Neutrophil (primary cell): ENCODE measurements around the gene CREB5.

ENCODE experiments used
- H3K27ac ChIP-seq: fragments of 200-600 bp; sonication (generic); 2 replicates; pipeline ENCODE4 v1.5.1; 2016; ENCODE audit warnings: mild to moderate bottlenecking, moderate library complexity
- H3K27me3 ChIP-seq: fragments of 200-600 bp; sonication (generic); 2 replicates; pipeline ENCODE4 v1.6.0; 2016; ENCODE audit warnings: mild to moderate bottlenecking
- H3K36me3 ChIP-seq: fragments of 200-600 bp; sonication (generic); 2 replicates; pipeline ENCODE4 v1.5.1; 2017
- H3K4me1 ChIP-seq, 2 experiments: fragments of 200-600 bp in 1 of 2; sonication (generic) in 1 of 2; 1 replicate in 1 of 2; 2 replicates in 1 of 2; pipeline versions ENCODE4 v1.5.1 to v1.6.1; 2013 to 2016; ENCODE audit warnings: low read depth in 1 of 2, low read length in 1 of 2, mild to moderate bottlenecking in 1 of 2, moderate library complexity in 1 of 2; ENCODE audit not compliant: control insufficient read depth in 1 of 2, insufficient read depth in 1 of 2
- H3K4me3 ChIP-seq, 2 experiments: fragments of 200-600 bp in 1 of 2; sonication (generic) in 1 of 2; 1 replicate in 1 of 2; 2 replicates in 1 of 2; pipeline ENCODE4 v1.5.1; 2013 to 2016; ENCODE audit warnings: low read depth in 1 of 2, low read length in 1 of 2, mild to moderate bottlenecking in 1 of 2, moderate library complexity in 1 of 2
- H3K9me3 ChIP-seq: fragments of 200-600 bp; sonication (generic); 2 replicates; pipeline ENCODE4 v1.5.1; 2016
- TF ChIP-seq, protein P1 (sequence below): fragments of 200-600 bp; sonication (generic); IDR thresholded peaks from 2 replicates; pipeline ENCODE4 v1.5.1; 2016; ENCODE audit warnings: antibody characterized with exemption

The CREB5 gene

GRCh38 chr7:28430616-28431015 lies 18.3 kb downstream of the CREB5 start:
- H3K36me3 ChIP-seq, result no peaks in the 10 kb centered on the region
- no peaks in the 10 kb centered on the region for H3K4me1 ChIP-seq
- peaks cover 32% of the 10 kb centered on the region for H3K27me3 ChIP-seq
- H3K9me3 ChIP-seq, result no peaks in the 10 kb centered on the region
- H3K4me3 ChIP-seq, result no peak overlapping the region
- TF ChIP-seq, protein P1, sequence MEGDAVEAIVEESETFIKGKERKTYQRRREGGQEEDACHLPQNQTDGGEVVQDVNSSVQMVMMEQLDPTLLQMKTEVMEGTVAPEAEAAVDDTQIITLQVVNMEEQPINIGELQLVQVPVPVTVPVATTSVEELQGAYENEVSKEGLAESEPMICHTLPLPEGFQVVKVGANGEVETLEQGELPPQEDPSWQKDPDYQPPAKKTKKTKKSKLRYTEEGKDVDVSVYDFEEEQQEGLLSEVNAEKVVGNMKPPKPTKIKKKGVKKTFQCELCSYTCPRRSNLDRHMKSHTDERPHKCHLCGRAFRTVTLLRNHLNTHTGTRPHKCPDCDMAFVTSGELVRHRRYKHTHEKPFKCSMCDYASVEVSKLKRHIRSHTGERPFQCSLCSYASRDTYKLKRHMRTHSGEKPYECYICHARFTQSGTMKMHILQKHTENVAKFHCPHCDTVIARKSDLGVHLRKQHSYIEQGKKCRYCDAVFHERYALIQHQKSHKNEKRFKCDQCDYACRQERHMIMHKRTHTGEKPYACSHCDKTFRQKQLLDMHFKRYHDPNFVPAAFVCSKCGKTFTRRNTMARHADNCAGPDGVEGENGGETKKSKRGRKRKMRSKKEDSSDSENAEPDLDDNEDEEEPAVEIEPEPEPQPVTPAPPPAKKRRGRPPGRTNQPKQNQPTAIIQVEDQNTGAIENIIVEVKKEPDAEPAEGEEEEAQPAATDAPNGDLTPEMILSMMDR, result no peak
- H3K27ac ChIP-seq, result no peak overlapping the region

- Histone ChIP-seq H3K27ac (no peak overlapping the region), H3K36me3 (no peaks in the 10 kb centered on the region), H3K9me3 (no peaks in the 10 kb centered on the region), H3K27me3 (peaks cover 35% of the 10 kb centered on the region), H3K4me1 (no peaks in the 10 kb centered on the region), H3K4me3 (no peak overlapping the region)
- TF ChIP-seq, protein P1, result no peak
Measured at GRCh38 chr7:28432105-28432504, 19.8 kb downstream of the CREB5 start.

- Histone ChIP-seq H3K36me3 (no peaks in the 10 kb centered on the region), H3K4me3 (no peak overlapping the region), H3K9me3 (no peaks in the 10 kb centered on the region), H3K27me3 (peaks cover 36% of the 10 kb centered on the region), H3K4me1 (no peaks in the 10 kb centered on the region), H3K27ac (no peak overlapping the region)
- TF ChIP-seq, protein P1, result no peak
Measured at GRCh38 chr7:28433039-28433438, 20.7 kb downstream of the CREB5 start.

DNA sequence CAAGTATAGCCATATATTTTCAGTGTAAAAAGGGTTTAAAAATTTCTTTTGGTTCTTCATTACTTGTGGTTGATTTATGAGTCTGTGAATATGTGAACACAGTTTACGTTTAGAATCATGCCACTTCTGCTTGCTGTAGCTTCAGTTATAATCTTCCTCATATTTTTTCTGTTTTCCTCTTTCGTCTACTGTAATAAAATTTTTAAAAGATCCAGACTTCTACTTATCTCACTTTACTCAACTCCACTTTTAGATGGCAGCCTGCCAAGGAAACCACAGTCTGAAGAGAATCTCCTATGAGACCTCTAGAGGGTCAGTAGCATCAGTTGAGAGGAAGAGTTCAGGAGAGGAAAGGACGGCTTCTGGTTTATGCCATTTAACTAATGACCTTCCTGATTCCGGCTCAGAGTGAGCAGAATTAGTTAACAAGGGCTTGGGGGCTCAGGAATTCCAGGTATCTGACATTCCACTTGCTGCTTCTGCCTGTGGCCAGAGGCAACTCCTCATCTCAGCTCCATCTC lies 21.4 kb downstream of the CREB5 start:
- H3K9me3 ChIP-seq, result no peaks in the 10 kb centered on the region
- H3K36me3 ChIP-seq, result no peaks in the 10 kb centered on the region
- peaks cover 36% of the 10 kb centered on the region for H3K27me3 ChIP-seq
- TF ChIP-seq, protein P1, result no peak
- no peak overlapping the region for H3K27ac ChIP-seq
- no peak overlapping the region for H3K4me3 ChIP-seq
- H3K4me1 ChIP-seq, result no peaks in the 10 kb centered on the region

DNA sequence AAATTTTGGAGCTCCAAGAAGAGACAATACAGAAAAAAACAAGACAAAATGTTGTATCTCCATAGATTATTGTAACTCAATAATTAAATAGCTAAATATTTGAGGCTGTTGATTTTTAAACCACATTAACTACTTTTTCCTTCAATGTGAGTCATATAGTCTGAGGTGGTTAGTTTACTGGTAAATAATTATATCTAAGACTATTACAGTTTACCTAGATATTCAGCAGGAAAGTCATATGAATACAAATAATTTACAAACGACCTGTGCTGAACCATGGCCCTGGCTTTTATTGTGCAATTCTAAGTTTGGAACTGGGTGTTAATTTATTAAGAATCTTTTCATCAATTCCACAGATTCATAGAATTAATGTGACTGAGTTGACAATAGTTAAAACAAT lies 22.2 kb downstream of the CREB5 start:
- TF ChIP-seq, protein P1, result no peak
- Histone ChIP-seq H3K9me3 (no peaks in the 10 kb centered on the region), H3K4me1 (no peaks in the 10 kb centered on the region), H3K4me3 (no peak overlapping the region), H3K27me3 (peaks cover 36% of the 10 kb centered on the region), H3K27ac (no peak overlapping the region), H3K36me3 (no peaks in the 10 kb centered on the region)

GRCh38 chr7:28435152-28435551 lies 22.8 kb downstream of the CREB5 start:
- peaks cover 36% of the 10 kb centered on the region for H3K27me3 ChIP-seq
- H3K4me3 ChIP-seq, result no peak overlapping the region
- TF ChIP-seq, protein P1, result no peak
- H3K36me3 ChIP-seq, result no peaks in the 10 kb centered on the region
- no peaks in the 10 kb centered on the region for H3K4me1 ChIP-seq
- H3K27ac ChIP-seq, result no peak overlapping the region
- no peaks in the 10 kb centered on the region for H3K9me3 ChIP-seq
